IPS-NIHi11 (cell line): ENCODE measurements around the gene CIAPIN1.

ENCODE experiments used
- DNase-seq: peaks from one replicate; pipeline ENCODE4 v3.0.0; 2012; ENCODE audit warnings: mixed read lengths, low spot score

CIAPIN1 gene

DNA sequence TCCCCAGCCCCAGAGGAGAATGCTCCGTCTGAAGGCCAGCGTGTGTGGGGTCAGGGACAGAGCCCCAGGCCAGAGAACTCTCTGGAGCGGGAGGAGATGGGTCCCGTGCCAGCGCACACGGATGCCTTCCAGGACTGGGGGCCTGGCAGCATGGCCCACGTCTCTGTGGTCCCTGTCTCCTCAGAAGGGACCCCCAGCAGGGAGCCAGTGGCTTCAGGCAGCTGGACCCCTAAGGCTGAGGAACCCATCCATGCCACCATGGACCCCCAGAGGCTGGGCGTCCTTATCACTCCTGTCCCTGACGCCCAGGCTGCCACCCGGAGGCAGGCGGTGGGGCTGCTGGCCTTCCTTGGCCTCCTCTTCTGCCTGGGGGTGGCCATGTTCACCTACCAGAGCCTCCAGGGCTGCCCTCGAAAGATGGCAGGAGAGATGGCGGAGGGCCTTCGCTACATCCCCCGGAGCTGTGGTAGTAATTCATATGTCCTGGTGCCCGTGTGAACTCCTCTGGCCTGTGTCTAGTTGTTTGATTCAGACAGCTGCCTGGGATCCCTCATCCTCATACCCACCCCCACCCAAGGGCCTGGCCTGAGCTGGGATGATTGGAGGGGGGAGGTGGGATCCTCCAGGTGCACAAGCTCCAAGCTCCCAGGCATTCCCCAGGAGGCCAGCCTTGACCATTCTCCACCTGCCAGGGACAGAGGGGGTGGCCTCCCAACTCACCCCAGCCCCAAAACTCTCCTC, 64.5 kb downstream of the CIAPIN1 start:
- no peak for DNase-seq

DNA sequence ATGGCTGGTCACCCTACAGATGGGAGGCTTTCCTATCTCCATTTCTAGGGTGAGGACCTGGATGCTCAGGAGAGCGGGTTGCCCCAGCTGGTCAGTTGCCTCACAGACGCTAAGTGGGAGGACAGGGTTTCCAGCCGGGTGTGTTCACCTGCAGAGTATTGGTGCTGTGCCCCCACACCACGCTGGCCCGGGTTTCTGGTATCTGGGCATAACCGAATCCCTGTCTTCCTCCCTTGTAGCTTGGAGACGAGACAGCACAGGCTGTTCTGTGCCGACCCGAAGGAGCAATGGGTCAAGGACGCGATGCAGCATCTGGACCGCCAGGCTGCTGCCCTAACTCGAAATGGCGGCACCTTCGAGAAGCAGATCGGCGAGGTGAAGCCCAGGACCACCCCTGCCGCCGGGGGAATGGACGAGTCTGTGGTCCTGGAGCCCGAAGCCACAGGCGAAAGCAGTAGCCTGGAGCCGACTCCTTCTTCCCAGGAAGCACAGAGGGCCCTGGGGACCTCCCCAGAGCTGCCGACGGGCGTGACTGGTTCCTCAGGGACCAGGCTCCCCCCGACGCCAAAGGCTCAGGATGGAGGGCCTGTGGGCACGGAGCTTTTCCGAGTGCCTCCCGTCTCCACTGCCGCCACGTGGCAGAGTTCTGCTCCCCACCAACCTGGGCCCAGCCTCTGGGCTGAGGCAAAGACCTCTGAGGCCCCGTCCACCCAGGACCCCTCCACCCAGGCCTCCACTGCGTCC, 65.2 kb downstream of the CIAPIN1 start:
- DNase-seq = no peak

GRCh38 chr16:57380671-57381462, 66.3 kb downstream of the CIAPIN1 start:
- DNase-seq = no peak

- DNase-seq = no peak
These were observed 67.6 kb downstream of the CIAPIN1 start for GRCh38 chr16:57379579-57379978.
